Measurements from ENCODE around the gene CBX1.

- TF ChIP-seq POLR2A (IDR thresholded peaks at IDR 0.05) (no peak), CTCF (IDR thresholded peaks at IDR 0.05) (no peak)
Measured at GRCh38 chr17:48139944-48140343, 38.7 kb upstream of the CBX1 start.

Measured in prostate gland (tissue), 2 donors.